Measurements from ENCODE around the gene PANX1.

The PANX1 gene

DNA sequence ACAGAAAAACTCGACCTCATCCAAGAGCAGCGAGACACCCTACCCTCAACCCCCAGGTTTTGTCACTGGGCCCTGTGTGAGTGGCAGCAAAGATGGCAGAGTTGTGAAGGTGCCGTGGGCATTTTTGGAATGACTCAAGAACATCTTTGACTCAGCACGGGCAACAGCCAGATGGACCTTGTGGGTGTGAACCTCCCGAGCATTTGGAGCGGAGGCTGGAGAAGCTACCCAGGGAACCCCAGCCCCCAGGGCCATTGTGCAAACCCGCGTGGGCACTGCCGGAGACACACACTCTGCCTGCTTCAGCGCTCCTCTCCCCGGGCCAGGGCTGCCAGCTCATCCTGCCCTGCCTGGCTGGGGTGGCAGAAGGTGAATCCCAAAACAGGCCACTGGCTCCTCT, 66.1 kb downstream of the PANX1 start:
- H2AFZ ChIP-seq (ENCODE audit: low read depth, low read length, severe bottlenecking): no peak overlapping the region
- no peaks in the 10 kb centered on the region for H3K27me3 ChIP-seq (ENCODE audit: low read length)
- H3K4me3 ChIP-seq (ENCODE audit: insufficient read depth, low read length, poor library complexity, severe bottlenecking): no peak overlapping the region
- no peak for TF ChIP-seq EZH2phosphoT487 (conservative IDR thresholded peaks at IDR 0.05; ENCODE audit: low read length)
- TF ChIP-seq CTCF (IDR thresholded peaks at IDR 0.05; ENCODE audit: insufficient read depth, low read length, poor library complexity, severe bottlenecking): no peak
- no peaks in the 10 kb centered on the region for H3K79me2 ChIP-seq (ENCODE audit: insufficient read depth, low read length)
- H3F3A ChIP-seq (ENCODE audit: insufficient read depth): no peaks in the 10 kb centered on the region
- H3K4me2 ChIP-seq (ENCODE audit: low read depth, low read length, poor library complexity, severe bottlenecking): no peak overlapping the region
- no peaks in the 10 kb centered on the region for H4K20me1 ChIP-seq (ENCODE audit: low read depth, low read length)
- H3K9ac ChIP-seq (ENCODE audit: low read length): no peak overlapping the region
- H3K9me3 ChIP-seq (ENCODE audit: insufficient read depth, low read length): no peaks in the 10 kb centered on the region
- H3K36me3 ChIP-seq (ENCODE audit: low read length): no peaks in the 10 kb centered on the region
- H3K27ac ChIP-seq (ENCODE audit: low read depth, low read length): no peak overlapping the region
- no peaks in the 10 kb centered on the region for H3K9me2 ChIP-seq (replicated peaks; ENCODE audit: insufficient read depth, low read length)

- Histone ChIP-seq H3K27ac (ENCODE audit: low read depth, low read length) (no peak overlapping the region), H2AFZ (ENCODE audit: low read depth, low read length, severe bottlenecking) (no peak overlapping the region), H3K4me2 (ENCODE audit: low read depth, low read length, poor library complexity, severe bottlenecking) (no peak overlapping the region), H3K36me3 (ENCODE audit: low read length) (no peaks in the 10 kb centered on the region), H3K9me3 (ENCODE audit: insufficient read depth, low read length) (no peaks in the 10 kb centered on the region), H4K20me1 (ENCODE audit: low read depth, low read length) (no peaks in the 10 kb centered on the region), H3K9ac (ENCODE audit: low read length) (no peak overlapping the region), H3F3A (ENCODE audit: insufficient read depth) (no peaks in the 10 kb centered on the region), H3K79me2 (ENCODE audit: insufficient read depth, low read length) (no peaks in the 10 kb centered on the region), H3K27me3 (ENCODE audit: low read length) (no peaks in the 10 kb centered on the region), H3K4me3 (ENCODE audit: insufficient read depth, low read length, poor library complexity, severe bottlenecking) (no peak overlapping the region), H3K9me2 (replicated peaks; ENCODE audit: insufficient read depth, low read length) (no peaks in the 10 kb centered on the region)
- TF ChIP-seq EZH2phosphoT487 (conservative IDR thresholded peaks at IDR 0.05; ENCODE audit: low read length) (no peak), CTCF (IDR thresholded peaks at IDR 0.05; ENCODE audit: insufficient read depth, low read length, poor library complexity, severe bottlenecking) (no peak)
Observed at GRCh38 chr11:94196363-94196762, 67.7 kb downstream of the PANX1 start.

GRCh38 chr11:94198718-94199117, 70.1 kb downstream of the PANX1 start:
- H3K4me3 ChIP-seq (ENCODE audit: insufficient read depth, low read length, poor library complexity, severe bottlenecking): no peak overlapping the region
- H3K79me2 ChIP-seq (ENCODE audit: insufficient read depth, low read length): no peaks in the 10 kb centered on the region
- no peak overlapping the region for H2AFZ ChIP-seq (ENCODE audit: low read depth, low read length, severe bottlenecking)
- no peaks in the 10 kb centered on the region for H3K9me3 ChIP-seq (ENCODE audit: insufficient read depth, low read length)
- H3K9me2 ChIP-seq (replicated peaks; ENCODE audit: insufficient read depth, low read length): no peaks in the 10 kb centered on the region
- H3K27me3 ChIP-seq (ENCODE audit: low read length): no peaks in the 10 kb centered on the region
- TF ChIP-seq EZH2phosphoT487 (conservative IDR thresholded peaks at IDR 0.05; ENCODE audit: low read length): no peak
- TF ChIP-seq CTCF (IDR thresholded peaks at IDR 0.05; ENCODE audit: insufficient read depth, low read length, poor library complexity, severe bottlenecking): no peak
- H3K4me2 ChIP-seq (ENCODE audit: low read depth, low read length, poor library complexity, severe bottlenecking): no peak overlapping the region
- H3F3A ChIP-seq (ENCODE audit: insufficient read depth): no peaks in the 10 kb centered on the region
- H3K36me3 ChIP-seq (ENCODE audit: low read length): no peaks in the 10 kb centered on the region
- no peak overlapping the region for H3K9ac ChIP-seq (ENCODE audit: low read length)
- no peaks in the 10 kb centered on the region for H4K20me1 ChIP-seq (ENCODE audit: low read depth, low read length)
- H3K27ac ChIP-seq (ENCODE audit: low read depth, low read length): no peak overlapping the region

All from SU-DHL-6 (cell line).